ENCODE data around the gene SNAI3. TPM values are rescaled to one million over a fixed set of nuclear protein-coding genes. Genes with fewer than 3 reads are reported as not detected.
A peak's percentile ranks its signal among the peaks of the same experiment; 100 is the strongest.

SNAI3 gene
- total RNA-seq, 4 donors from 2014 or later: 0.33 to 1.3 (median 1.3) TPM

- peaks cover 17 to 19% of the 10 kb centered on the region in 2 donors for H3K4me1 ChIP-seq
- H3K27me3 ChIP-seq: no peaks in the 10 kb centered on the region
- no peaks in the 10 kb centered on the region for H3K9me3 ChIP-seq
- H3K36me3 ChIP-seq: no peaks in the 10 kb centered on the region
- DNase-seq: peak; percentile 32 to 34
- TF ChIP-seq POLR2A (IDR thresholded peaks at IDR 0.05) (no peak), CTCF (IDR thresholded peaks at IDR 0.05) (no peak)
- 33 to 80% methylated on average over 3 to 14 of the region's 37 CpGs for WGBS, 2 donors
- peak overlapping the region; percentile 16 to 83 (median 73) for H3K27ac ChIP-seq
- intact Hi-C loops (cut with DNase I): loop anchor here (10.0 kb wide), 2 partner anchors 75 to 205 kb away; partner anchors contain the start of gene ZC3H18
- H3K4me3 ChIP-seq (replicated peaks in 1 of 3): peak overlapping the region; percentile 66 to 70 (median 68)
Measured at GRCh38 chr16:88649924-88650748, 36.2 kb downstream of the SNAI3 start.

- DNase-seq: no peak
- TF ChIP-seq CTCF (IDR thresholded peaks at IDR 0.05) (no peak), POLR2A (IDR thresholded peaks at IDR 0.05) (no peak)
- Histone ChIP-seq H3K36me3 (no peaks in the 10 kb centered on the region), H3K27me3 (no peaks in the 10 kb centered on the region), H3K9me3 (no peaks in the 10 kb centered on the region), H3K4me1 (peaks cover 17 to 19% of the 10 kb centered on the region in 2 donors), H3K4me3 (replicated peaks in 1 of 3) (peak overlapping the region in 1 of 3 donors; percentile 70), H3K27ac (no peak overlapping the region)
- 78 to 82% methylated on average over 16 to 20 of the region's 20 CpGs for WGBS, 2 donors
- intact Hi-C loops (cut with DNase I): no loop called here
Measured at GRCh38 chr16:88649195-88649923, 36.9 kb downstream of the SNAI3 start.

GRCh38 chr16:88647178-88648070, 38.9 kb downstream of the SNAI3 start:
- intact Hi-C loops (cut with DNase I): no loop called here
- TF ChIP-seq CTCF (IDR thresholded peaks at IDR 0.05): no peak
- no peak for TF ChIP-seq POLR2A (IDR thresholded peaks at IDR 0.05)
- Histone ChIP-seq H3K4me3 (replicated peaks in 1 of 3) (no peak overlapping the region), H3K9me3 (no peaks in the 10 kb centered on the region), H3K36me3 (no peaks in the 10 kb centered on the region), H3K4me1 (peaks cover 17 to 19% of the 10 kb centered on the region in 2 donors), H3K27me3 (no peaks in the 10 kb centered on the region), H3K27ac (no peak overlapping the region)
- 92 to 93% methylated on average over 5 to 13 of the region's 22 CpGs for WGBS, 2 donors
- no peak for DNase-seq

DNA sequence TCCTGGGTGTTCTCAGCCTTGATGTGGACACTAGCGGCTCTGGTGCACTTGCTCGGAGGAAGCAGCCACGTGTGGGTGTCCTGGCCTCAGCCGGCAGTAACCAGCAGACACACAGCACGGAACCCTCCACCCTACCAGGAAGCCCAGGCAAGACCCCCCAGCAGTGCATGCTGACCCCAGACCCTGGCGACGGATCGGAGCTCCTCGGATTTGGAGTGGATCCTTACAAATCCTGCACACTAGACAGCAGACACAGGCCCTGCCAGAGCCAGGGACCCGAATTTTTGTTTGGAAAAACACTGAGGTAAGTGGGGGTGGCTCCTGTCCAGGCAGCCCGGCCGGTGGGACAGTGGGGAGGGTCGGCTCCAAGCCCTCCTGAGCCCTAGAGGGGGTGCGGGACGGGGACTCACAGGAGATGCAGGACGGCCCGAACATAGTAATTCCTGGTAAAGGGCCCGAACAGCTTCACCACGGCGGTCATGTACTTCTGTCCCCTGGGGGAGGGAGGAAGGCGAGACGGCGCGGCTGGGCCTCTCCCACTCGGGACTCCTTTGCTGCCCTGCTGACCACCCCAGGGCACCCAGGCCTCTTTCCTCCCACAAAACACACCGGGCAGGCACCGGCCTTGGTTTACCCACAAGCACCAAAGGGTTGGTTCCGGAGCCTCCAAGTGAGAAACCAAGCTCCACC, 39.8 kb downstream of the SNAI3 start:
- Histone ChIP-seq H3K27me3 (no peaks in the 10 kb centered on the region), H3K9me3 (no peaks in the 10 kb centered on the region), H3K27ac (no peak overlapping the region), H3K36me3 (no peaks in the 10 kb centered on the region), H3K4me3 (replicated peaks in 1 of 3) (no peak overlapping the region), H3K4me1 (peaks cover 12 to 13% of the 10 kb centered on the region in 2 donors)
- TF ChIP-seq POLR2A (IDR thresholded peaks at IDR 0.05) (no peak), CTCF (IDR thresholded peaks at IDR 0.05) (no peak)
- 83 to 91% methylated on average over 13 to 28 of the region's 28 CpGs for WGBS, 2 donors
- DNase-seq: no peak
- intact Hi-C loops (cut with DNase I): no loop called here

All from thyroid gland (tissue), 4 donors.